HFFc6 (cell line): ENCODE results near the gene PITRM1. TPM values are rescaled to one million over a fixed set of nuclear protein-coding genes. Genes with fewer than 3 reads are reported as not detected.

Source experiments
- DNase-seq: peaks from one replicate; pipeline ENCODE4 v3.0.0-alpha.2; 2018
- H3K27ac Mint-ChIP-seq: 2 replicates; pipeline ENCODE4 v1.8.0; 2020; ENCODE audit warnings: mild to moderate bottlenecking, mixed read lengths
- H3K27me3 Mint-ChIP-seq: 2 replicates; pipeline ENCODE4 v1.8.0; 2021; ENCODE audit warnings: mild to moderate bottlenecking, moderate library complexity, mixed read lengths; ENCODE audit not compliant: insufficient read depth
- H3K36me3 Mint-ChIP-seq: 2 replicates; pipeline ENCODE4 v1.8.0; 2021; ENCODE audit warnings: low read depth, mixed read lengths
- H3K4me1 Mint-ChIP-seq: 2 replicates; pipeline ENCODE4 v1.8.0; 2020; ENCODE audit warnings: low read depth, mixed read lengths
- H3K4me3 Mint-ChIP-seq: 2 replicates; pipeline ENCODE4 v1.8.0; 2020; ENCODE audit warnings: mild to moderate bottlenecking, moderate library complexity, mixed read lengths
- H3K9me3 Mint-ChIP-seq: 2 replicates; pipeline ENCODE4 v1.8.0; 2020; ENCODE audit warnings: mild to moderate bottlenecking, mixed read lengths
- total RNA-seq, 6 experiments: library from RNA; stranded (reverse); fragmentation: NEBNext Ultra II Directional; extraction: Animal tissue kit (Norgen Biotek cat#: 25700); gene quantifications; 2 replicates in 1 of 6; 3 replicates in 5 of 6; pipeline ENCODE4 v1.2.3, GENCODE V29; 2021
- TF ChIP-seq, protein P1 (sequence below): fragments of 200-600 bp; sonication (generic); IDR thresholded peaks from 2 replicates; pipeline ENCODE4 v1.5.0; 2021; ENCODE audit warnings: antibody characterized with exemption, mild to moderate bottlenecking

Gene PITRM1
- total RNA-seq, 6 experiments from 2014 or later: 106 to 124 (median 112) TPM

DNA sequence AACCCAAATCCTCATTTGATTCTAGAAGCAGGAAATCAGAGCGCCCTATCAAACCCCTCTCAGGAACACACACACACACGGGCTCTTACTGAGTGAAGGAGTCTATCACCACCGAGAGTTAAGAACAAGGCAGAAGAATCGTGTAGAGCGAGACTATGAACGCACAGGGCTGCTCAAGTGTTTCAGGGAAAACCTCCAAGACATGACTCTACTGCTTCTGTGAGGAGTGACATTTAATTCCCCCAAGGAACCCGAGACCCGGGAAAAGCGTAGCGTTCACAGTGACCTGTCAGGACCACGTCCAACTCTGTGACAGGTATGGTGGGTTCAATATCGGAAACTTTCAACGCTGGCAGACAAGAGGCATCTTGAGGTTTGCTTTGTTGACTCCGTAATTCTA is 21.6 kb downstream of the PITRM1 start:
- Mint-ChIP-seq H3K4me3 (no peak overlapping the region), H3K9me3 (no peaks in the 10 kb centered on the region), H3K27me3 (no peaks in the 10 kb centered on the region), H3K27ac (no peak overlapping the region), H3K4me1 (no peaks in the 10 kb centered on the region), H3K36me3 (peaks cover 44% of the 10 kb centered on the region)
- no peak for DNase-seq
- TF ChIP-seq, protein P1, sequence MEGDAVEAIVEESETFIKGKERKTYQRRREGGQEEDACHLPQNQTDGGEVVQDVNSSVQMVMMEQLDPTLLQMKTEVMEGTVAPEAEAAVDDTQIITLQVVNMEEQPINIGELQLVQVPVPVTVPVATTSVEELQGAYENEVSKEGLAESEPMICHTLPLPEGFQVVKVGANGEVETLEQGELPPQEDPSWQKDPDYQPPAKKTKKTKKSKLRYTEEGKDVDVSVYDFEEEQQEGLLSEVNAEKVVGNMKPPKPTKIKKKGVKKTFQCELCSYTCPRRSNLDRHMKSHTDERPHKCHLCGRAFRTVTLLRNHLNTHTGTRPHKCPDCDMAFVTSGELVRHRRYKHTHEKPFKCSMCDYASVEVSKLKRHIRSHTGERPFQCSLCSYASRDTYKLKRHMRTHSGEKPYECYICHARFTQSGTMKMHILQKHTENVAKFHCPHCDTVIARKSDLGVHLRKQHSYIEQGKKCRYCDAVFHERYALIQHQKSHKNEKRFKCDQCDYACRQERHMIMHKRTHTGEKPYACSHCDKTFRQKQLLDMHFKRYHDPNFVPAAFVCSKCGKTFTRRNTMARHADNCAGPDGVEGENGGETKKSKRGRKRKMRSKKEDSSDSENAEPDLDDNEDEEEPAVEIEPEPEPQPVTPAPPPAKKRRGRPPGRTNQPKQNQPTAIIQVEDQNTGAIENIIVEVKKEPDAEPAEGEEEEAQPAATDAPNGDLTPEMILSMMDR: no peak

DNA sequence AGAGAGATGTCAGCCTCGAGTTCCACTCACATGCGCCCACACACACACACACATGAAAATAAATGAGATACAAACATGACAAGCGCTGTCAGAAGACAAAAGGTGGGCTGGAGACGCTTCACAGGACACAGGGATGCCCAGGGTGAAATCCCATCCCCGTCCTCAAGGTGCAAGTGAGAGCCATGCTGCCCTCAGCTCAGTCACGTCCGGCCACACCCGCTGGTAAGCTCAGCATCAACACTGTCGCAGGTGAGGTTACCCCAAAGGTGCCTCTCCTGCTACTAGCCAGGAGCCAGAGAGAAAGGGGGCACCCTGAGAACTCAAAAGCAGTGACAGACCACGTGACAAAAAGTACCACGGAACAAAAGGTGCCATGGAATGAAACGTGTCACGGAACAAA is 22.2 kb downstream of the PITRM1 start:
- Mint-ChIP-seq H3K4me1 (no peaks in the 10 kb centered on the region), H3K36me3 (peaks cover 43% of the 10 kb centered on the region), H3K27me3 (no peaks in the 10 kb centered on the region), H3K9me3 (no peaks in the 10 kb centered on the region), H3K4me3 (no peak overlapping the region), H3K27ac (no peak overlapping the region; the same call in 1 of the 2 replicates)
- DNase-seq: no peak
- TF ChIP-seq, protein P1: no peak

DNA sequence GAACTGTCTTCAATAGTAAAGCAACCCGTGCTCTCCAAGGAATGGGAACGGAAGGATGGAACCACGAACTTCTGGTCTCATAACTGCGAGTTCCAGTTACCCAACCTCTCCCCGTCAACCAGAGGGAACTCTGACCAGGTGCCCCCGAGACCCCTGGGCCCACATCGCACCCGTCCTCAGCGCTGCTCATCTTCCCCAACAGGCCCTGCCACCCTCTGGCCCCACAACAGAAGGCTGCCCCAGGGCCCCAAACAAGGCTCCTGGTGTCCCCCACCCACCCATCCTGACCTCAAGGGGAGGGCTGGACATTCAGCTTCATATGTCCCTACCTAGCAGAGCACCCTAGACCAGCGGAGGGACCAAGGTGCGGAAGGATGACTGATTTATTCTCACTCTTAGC is 22.7 kb downstream of the PITRM1 start:
- DNase-seq: no peak
- Mint-ChIP-seq H3K4me3 (no peak overlapping the region), H3K27ac (no peak overlapping the region; the same call in 1 of the 2 replicates), H3K9me3 (no peaks in the 10 kb centered on the region), H3K4me1 (no peaks in the 10 kb centered on the region), H3K36me3 (peaks cover 43% of the 10 kb centered on the region), H3K27me3 (no peaks in the 10 kb centered on the region)
- TF ChIP-seq, protein P1: no peak

DNA sequence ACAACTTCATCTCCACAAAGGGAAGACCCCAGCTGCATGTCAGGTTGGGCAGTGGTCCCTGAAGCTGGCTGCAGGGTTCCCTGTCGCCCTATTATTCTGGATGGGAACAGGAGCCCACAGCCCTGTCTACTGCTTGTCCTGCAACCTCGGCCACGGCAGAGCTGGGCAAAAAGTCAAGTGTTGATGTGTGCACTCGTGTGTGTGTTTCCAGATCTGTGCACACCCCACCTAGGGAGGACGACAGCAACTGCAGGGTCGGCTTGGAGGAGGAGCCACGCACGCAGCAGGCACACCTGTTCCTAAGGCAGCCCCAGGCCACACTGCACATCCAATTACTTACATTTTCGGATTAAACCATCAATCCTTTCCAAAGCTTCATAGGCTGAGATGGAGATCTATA is 23.6 kb downstream of the PITRM1 start:
- TF ChIP-seq, protein P1: no peak
- Mint-ChIP-seq H3K27ac (no peak overlapping the region), H3K36me3 (peaks cover 42% of the 10 kb centered on the region), H3K4me3 (no peak overlapping the region), H3K4me1 (no peaks in the 10 kb centered on the region), H3K9me3 (no peaks in the 10 kb centered on the region), H3K27me3 (0 out of 2 replicates have a peak, but pooled peaks cover under 1% of the 10 kb centered on the region)
- no peak for DNase-seq

DNA sequence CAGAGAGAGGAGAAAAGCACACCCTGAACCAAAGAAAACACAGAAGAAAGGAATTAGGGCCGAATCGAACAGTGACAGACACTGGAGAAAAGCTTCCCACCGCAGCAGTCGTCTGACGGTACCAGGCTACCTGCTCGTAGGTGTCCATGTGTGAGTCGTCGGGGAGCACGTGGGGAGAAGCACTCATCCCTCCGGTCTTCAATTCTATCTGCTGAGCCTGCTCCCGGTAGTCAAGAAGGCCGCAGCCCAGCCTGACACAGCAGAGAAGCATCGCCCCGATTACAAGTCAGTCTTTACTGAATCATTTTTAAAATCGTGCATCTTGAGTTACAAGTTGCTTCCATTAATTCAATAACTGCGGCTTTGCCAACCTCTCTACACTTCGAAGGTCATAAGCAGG is 24.5 kb downstream of the PITRM1 start:
- Mint-ChIP-seq H3K36me3 (peaks cover 37% of the 10 kb centered on the region), H3K27ac (no peak overlapping the region), H3K9me3 (no peaks in the 10 kb centered on the region), H3K4me1 (no peaks in the 10 kb centered on the region), H3K4me3 (no peak overlapping the region), H3K27me3 (0 out of 2 replicates have a peak, but pooled peaks cover 5% of the 10 kb centered on the region)
- DNase-seq: no peak
- TF ChIP-seq, protein P1: no peak
